ENCODE results near the gene MAST2. TPM values are rescaled to one million over a fixed set of nuclear protein-coding genes. Genes with fewer than 3 reads are reported as not detected.

Gene MAST2
- total and polyA plus RNA-seq, 4 donors, result 12.4 to 68.5 (median 49.7) TPM

DNA sequence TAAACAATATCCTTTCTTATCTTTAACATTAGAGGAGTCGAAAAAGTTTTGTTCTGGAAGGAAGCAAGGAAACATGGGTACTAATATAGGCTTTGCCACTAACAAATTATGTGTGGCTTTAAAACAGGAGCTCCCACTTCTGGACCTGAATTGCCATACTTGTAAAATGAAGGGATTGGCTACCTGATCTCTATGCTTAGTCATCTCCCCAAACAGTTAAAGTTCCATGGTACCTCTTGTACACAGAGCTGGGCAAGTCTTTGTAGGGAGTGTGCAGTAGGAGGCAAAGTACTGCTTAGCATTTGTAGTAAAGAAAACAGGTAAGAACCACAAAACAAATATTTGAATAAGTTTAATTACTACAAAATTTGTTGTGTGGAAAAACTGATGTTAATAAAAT is 81.3 kb downstream of the MAST2 start:
- no peak for ATAC-seq (ENCODE audit: low FRiP score)
- Histone ChIP-seq H3K4me3 (ENCODE audit: low read length in 2 of 2) (no peak overlapping the region), H3K27ac (ENCODE audit: low read depth in 1 of 2, low read length in 2 of 2) (no peak overlapping the region), H3K4me1 (ENCODE audit: control insufficient read depth in 1 of 2, insufficient read depth in 2 of 2, low read length in 2 of 2) (no peaks in the 10 kb centered on the region), H3K36me3 (ENCODE audit: control insufficient read depth in 1 of 2, insufficient read depth in 2 of 2, low read length in 1 of 2) (no peaks in the 10 kb centered on the region), H3K27me3 (ENCODE audit: control insufficient read depth in 1 of 2, insufficient read depth in 2 of 2, low read length in 1 of 2) (no peaks in the 10 kb centered on the region), H3K9me3 (ENCODE audit: control insufficient read depth, low read length) (no peaks in the 10 kb centered on the region)
- intact Hi-C loops (cut with DNase I), result loop anchor here (5.0 to 10.0 kb wide), 2 partner anchors 197 to 200 kb away; partner anchors contain the start of genes GPBP1L1 (in 2 of the 2) and TMEM69 (in 2 of the 2)
- DNase-seq, result no peak
- 86 to 88% methylated on average over 1 of the region's 1 CpG for WGBS, 2 donors

DNA sequence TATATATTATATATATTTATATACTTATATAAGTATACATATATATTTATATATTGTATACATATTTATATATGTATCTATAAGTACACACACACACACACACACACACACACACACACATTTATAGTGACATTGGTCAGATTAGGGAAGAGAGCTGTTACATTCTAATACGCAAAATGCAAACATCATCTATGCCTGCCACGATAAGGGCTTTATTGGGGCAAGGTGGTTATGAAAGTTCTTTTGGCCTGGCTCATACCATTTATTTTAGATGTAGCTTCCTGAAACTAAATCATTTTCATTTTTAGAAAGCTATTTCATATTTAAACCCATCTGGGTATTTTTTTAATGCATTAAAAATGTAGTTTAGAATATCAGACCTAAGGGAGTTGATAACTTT is 82.8 kb downstream of the MAST2 start:
- Histone ChIP-seq H3K36me3 (ENCODE audit: control insufficient read depth in 1 of 2, insufficient read depth in 2 of 2, low read length in 1 of 2) (no peaks in the 10 kb centered on the region), H3K4me3 (ENCODE audit: low read length in 2 of 2) (no peak overlapping the region), H3K4me1 (ENCODE audit: control insufficient read depth in 1 of 2, insufficient read depth in 2 of 2, low read length in 2 of 2) (no peaks in the 10 kb centered on the region), H3K27me3 (ENCODE audit: control insufficient read depth in 1 of 2, insufficient read depth in 2 of 2, low read length in 1 of 2) (no peaks in the 10 kb centered on the region), H3K9me3 (ENCODE audit: control insufficient read depth, low read length) (no peaks in the 10 kb centered on the region), H3K27ac (ENCODE audit: low read depth in 1 of 2, low read length in 2 of 2) (no peak overlapping the region)
- ATAC-seq (ENCODE audit: low FRiP score) (no peak), DNase-seq (no peak)
- intact Hi-C loops (cut with DNase I), result loop anchor here in 1 of 2 donors (10.0 kb wide), 1 partner anchor 201 kb away; the partner anchor contains the start of genes GPBP1L1 and TMEM69
- 53 to 61% methylated on average over 2 of the region's 2 CpGs for WGBS, 2 donors

DNA sequence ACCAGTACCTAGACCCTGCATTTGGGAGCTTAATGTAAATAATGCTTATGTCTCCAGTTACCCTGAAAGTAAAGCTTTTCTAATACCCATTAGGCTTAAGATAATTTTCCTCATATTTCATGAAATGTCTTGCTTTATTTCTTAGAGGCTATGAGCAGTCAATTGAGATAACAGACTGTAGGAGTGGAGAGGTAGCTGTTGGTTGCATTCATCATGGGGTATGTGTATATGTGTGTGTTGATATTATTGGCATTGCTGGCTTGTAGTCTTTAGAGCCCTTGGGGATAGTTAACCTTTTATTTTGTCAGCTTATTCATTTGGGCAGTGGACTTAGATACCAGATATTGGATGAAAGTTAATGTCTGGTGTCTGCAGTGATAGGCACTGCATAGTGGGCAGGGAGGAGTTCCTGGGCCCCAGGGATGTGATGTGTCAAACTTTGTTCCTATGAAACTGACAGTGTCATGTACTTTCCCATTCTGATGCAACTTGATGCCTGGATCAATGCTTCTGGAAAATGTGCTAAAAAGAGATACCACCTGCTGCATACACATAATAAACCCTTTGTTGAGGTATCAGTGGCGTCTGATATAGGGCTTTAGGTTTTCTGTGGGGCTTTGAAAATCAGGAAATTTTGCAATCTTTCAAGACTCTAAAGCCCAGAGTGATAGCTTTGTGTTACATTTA is 83.9 kb downstream of the MAST2 start:
- Histone ChIP-seq H3K4me3 (ENCODE audit: low read length in 2 of 2) (no peak overlapping the region), H3K27me3 (ENCODE audit: control insufficient read depth in 1 of 2, insufficient read depth in 2 of 2, low read length in 1 of 2) (no peaks in the 10 kb centered on the region), H3K4me1 (ENCODE audit: control insufficient read depth in 1 of 2, insufficient read depth in 2 of 2, low read length in 2 of 2) (peaks cover 0 to 3% of the 10 kb centered on the region in 2 donors), H3K9me3 (ENCODE audit: control insufficient read depth, low read length) (no peaks in the 10 kb centered on the region), H3K36me3 (ENCODE audit: control insufficient read depth in 1 of 2, insufficient read depth in 2 of 2, low read length in 1 of 2) (no peaks in the 10 kb centered on the region), H3K27ac (ENCODE audit: low read depth in 1 of 2, low read length in 2 of 2) (no peak overlapping the region)
- WGBS, 2 donors, result 97 to 100% methylated on average over 1 of the region's 1 CpG
- ATAC-seq (ENCODE audit: low FRiP score) (no peak), DNase-seq (no peak)
- intact Hi-C loops (cut with DNase I), result loop anchor here in 1 of 2 donors (10.0 kb wide), 1 partner anchor 202 kb away; the partner anchor contains the start of genes GPBP1L1 and TMEM69

DNA sequence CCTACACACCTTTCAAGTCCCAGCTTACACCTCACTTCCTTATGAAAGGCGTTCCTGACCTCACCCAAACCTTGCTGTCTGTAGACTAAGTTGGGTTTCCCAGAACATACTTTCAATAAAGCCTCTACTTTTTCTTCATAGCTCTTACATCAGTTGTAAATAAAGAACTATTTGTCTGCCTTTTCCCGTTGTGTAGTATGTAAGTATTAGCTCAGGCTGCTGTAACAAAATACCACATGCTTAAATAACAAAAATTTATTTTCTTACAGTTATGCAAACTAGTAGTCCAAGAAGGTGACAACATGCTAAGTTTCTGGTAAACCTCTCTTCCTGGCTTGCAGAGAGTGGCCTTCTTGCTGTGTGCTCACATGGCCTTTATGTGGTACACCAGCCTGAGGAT is 86.7 kb downstream of the MAST2 start:
- Histone ChIP-seq H3K27me3 (ENCODE audit: control insufficient read depth in 1 of 2, insufficient read depth in 2 of 2, low read length in 1 of 2) (no peaks in the 10 kb centered on the region), H3K9me3 (ENCODE audit: control insufficient read depth, low read length) (no peaks in the 10 kb centered on the region), H3K27ac (ENCODE audit: low read depth in 1 of 2, low read length in 2 of 2) (no peak overlapping the region), H3K4me1 (ENCODE audit: control insufficient read depth in 1 of 2, insufficient read depth in 2 of 2, low read length in 2 of 2) (peaks cover 0 to 3% of the 10 kb centered on the region in 2 donors), H3K36me3 (ENCODE audit: control insufficient read depth in 1 of 2, insufficient read depth in 2 of 2, low read length in 1 of 2) (no peaks in the 10 kb centered on the region), H3K4me3 (ENCODE audit: low read length in 2 of 2) (no peak overlapping the region)
- intact Hi-C loops (cut with DNase I), result loop anchor here in 1 of 2 donors (10.0 kb wide), 1 partner anchor 55 kb away; no protein-coding TSS in a partner anchor
- ATAC-seq (ENCODE audit: low FRiP score) (no peak), DNase-seq (no peak)
- WGBS, 2 donors, result 97 to 99% methylated on average over 2 of the region's 2 CpGs

DNA sequence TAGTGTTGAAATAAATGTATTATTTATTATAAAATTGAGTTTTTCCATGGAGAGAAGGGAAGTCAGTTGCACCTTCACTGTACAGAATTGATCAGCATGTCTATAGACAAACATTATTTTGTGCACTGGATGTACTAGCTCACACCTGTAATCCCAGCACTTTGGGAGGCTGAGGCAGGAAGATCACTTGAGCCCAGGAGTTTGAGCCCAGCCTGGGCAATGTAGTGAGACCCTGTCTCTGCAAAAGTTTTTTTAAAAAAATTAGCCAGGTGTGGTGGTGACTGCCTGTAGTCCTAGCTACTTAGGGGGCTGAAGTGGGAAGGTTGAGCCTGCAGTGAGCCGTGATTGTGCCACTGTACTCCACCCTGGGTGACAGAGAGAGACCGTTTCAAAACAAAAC is 87.7 kb downstream of the MAST2 start:
- H3K36me3 ChIP-seq (ENCODE audit: control insufficient read depth in 1 of 2, insufficient read depth in 2 of 2, low read length in 1 of 2), result no peaks in the 10 kb centered on the region
- no peak overlapping the region for H3K4me3 ChIP-seq (ENCODE audit: low read length in 2 of 2)
- no peak overlapping the region for H3K27ac ChIP-seq (ENCODE audit: low read depth in 1 of 2, low read length in 2 of 2)
- DNase-seq (no peak), ATAC-seq (ENCODE audit: low FRiP score) (no peak)
- H3K9me3 ChIP-seq (ENCODE audit: control insufficient read depth, low read length), result no peaks in the 10 kb centered on the region
- no peaks in the 10 kb centered on the region for H3K27me3 ChIP-seq (ENCODE audit: control insufficient read depth in 1 of 2, insufficient read depth in 2 of 2, low read length in 1 of 2)
- H3K4me1 ChIP-seq (ENCODE audit: control insufficient read depth in 1 of 2, insufficient read depth in 2 of 2, low read length in 2 of 2), result peaks cover 0 to 3% of the 10 kb centered on the region in 2 donors
- intact Hi-C loops (cut with DNase I), result loop anchor here in 1 of 2 donors (10.0 kb wide), 1 partner anchor 54 kb away; no protein-coding TSS in a partner anchor
- WGBS, 2 donors, result 92 to 98% methylated on average over 2 of the region's 2 CpGs

DNA sequence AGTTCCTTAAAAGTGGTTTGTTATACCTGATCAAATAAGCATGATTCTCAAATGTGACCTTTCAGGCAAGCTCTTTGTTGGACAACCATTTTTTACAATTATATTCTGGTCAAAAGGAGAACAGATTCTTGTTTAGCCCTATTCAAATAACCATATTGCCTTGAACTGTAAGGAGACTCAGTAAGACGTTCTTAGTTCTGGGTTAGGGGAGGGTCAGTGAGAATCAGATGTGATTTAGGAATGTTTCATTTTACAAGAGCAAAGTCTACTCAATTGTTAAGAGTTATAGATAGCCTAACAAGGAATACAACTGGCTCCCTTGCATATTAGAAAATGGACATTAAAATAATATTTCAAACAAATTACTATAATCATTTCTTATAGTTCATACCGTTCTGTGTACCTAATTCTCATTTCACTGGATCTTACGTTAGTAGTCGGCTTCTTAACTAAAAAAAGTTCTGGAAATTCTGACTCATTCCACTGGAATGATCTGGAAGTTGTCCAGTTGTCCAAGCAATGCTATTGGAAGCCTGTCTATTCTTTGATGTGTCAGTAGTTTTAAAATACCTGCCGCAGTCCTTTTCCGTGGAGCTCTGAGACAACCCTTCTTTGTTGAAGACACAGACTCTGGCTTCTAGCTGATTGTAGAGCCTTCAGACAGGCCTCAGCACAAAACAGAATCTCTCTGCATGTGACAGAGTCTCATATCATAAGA is 88.8 kb downstream of the MAST2 start:
- no peaks in the 10 kb centered on the region for H3K9me3 ChIP-seq (ENCODE audit: control insufficient read depth, low read length)
- no peaks in the 10 kb centered on the region for H3K27me3 ChIP-seq (ENCODE audit: control insufficient read depth in 1 of 2, insufficient read depth in 2 of 2, low read length in 1 of 2)
- H3K4me3 ChIP-seq (ENCODE audit: low read length in 2 of 2), result no peak overlapping the region
- no peaks in the 10 kb centered on the region for H3K36me3 ChIP-seq (ENCODE audit: control insufficient read depth in 1 of 2, insufficient read depth in 2 of 2, low read length in 1 of 2)
- peak overlapping the region; percentile 74 to 82 for H3K27ac ChIP-seq (ENCODE audit: low read depth in 1 of 2, low read length in 2 of 2)
- intact Hi-C loops (cut with DNase I), result loop anchor here in 1 of 2 donors (10.0 kb wide), 1 partner anchor 53 kb away; no protein-coding TSS in a partner anchor
- WGBS, 2 donors, result 1 to 5% methylated on average over 6 of the region's 6 CpGs
- peaks cover 0 to 3% of the 10 kb centered on the region in 2 donors for H3K4me1 ChIP-seq (ENCODE audit: control insufficient read depth in 1 of 2, insufficient read depth in 2 of 2, low read length in 2 of 2)
- DNase-seq (no peak), ATAC-seq (ENCODE audit: low FRiP score) (peak; percentile 54)

DNA sequence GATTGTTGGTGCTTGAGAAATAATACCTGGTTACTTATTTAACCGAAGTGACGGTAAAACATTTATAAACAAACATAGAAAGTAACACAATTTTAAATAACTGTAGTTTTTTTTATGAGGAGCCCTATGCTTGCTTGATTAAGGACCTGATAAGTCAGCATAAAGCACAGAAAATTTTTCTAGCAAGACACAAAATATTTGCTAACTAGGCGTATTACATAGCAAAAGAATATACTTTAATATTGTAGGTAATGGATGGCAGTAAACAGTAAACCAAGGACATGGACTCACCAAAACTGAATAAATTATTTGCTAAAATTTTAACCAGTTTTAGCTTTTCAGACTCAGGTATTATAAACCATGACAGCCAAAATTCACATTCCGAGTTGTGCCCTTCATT is 90.9 kb downstream of the MAST2 start:
- ATAC-seq (ENCODE audit: low FRiP score), result no peak
- WGBS, 2 donors, result 82 to 98% methylated on average over 4 of the region's 4 CpGs

DNA sequence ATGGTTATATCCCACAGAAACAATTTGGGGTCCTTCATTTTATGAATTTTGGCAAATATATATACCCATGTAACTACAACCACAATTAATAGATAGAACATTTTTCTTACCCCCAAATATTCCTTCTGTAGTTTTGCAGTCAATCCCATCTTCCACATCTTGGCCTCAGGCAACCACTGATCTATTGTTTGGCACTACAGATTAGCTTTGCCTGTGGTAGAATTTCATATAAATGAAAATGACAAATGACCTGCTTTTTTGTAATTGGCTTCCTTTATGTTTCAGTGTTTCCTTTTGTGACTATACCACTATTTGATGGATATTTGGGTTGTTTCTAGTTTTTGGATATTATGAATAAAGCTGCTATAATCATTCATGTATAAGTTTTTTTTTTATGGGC is 91.5 kb downstream of the MAST2 start:
- DNase-seq (no peak), ATAC-seq (ENCODE audit: low FRiP score) (no peak)
- Histone ChIP-seq H3K27ac (ENCODE audit: low read depth in 1 of 2, low read length in 2 of 2) (no peak overlapping the region), H3K4me3 (ENCODE audit: low read length in 2 of 2) (no peak overlapping the region), H3K36me3 (ENCODE audit: control insufficient read depth in 1 of 2, insufficient read depth in 2 of 2, low read length in 1 of 2) (no peaks in the 10 kb centered on the region), H3K4me1 (ENCODE audit: control insufficient read depth in 1 of 2, insufficient read depth in 2 of 2, low read length in 2 of 2) (peaks cover 0 to 3% of the 10 kb centered on the region in 2 donors), H3K27me3 (ENCODE audit: control insufficient read depth in 1 of 2, insufficient read depth in 2 of 2, low read length in 1 of 2) (no peaks in the 10 kb centered on the region), H3K9me3 (ENCODE audit: control insufficient read depth, low read length) (no peaks in the 10 kb centered on the region)
- intact Hi-C loops (cut with DNase I), result loop anchor here in 1 of 2 donors (10.0 kb wide), 1 partner anchor 50 kb away; no protein-coding TSS in a partner anchor

More for the DNA sequence above, 90.9 kb downstream of the MAST2 start:
- Histone ChIP-seq H3K27me3 (ENCODE audit: control insufficient read depth in 1 of 2, insufficient read depth in 2 of 2, low read length in 1 of 2) (no peaks in the 10 kb centered on the region), H3K36me3 (ENCODE audit: control insufficient read depth in 1 of 2, insufficient read depth in 2 of 2, low read length in 1 of 2) (no peaks in the 10 kb centered on the region), H3K9me3 (ENCODE audit: control insufficient read depth, low read length) (no peaks in the 10 kb centered on the region), H3K27ac (ENCODE audit: low read depth in 1 of 2, low read length in 2 of 2) (no peak overlapping the region), H3K4me1 (ENCODE audit: control insufficient read depth in 1 of 2, insufficient read depth in 2 of 2, low read length in 2 of 2) (peaks cover 0 to 3% of the 10 kb centered on the region in 2 donors), H3K4me3 (ENCODE audit: low read length in 2 of 2) (no peak overlapping the region)
- intact Hi-C loops (cut with DNase I), result loop anchor here in 1 of 2 donors (10.0 kb wide), 1 partner anchor 50 kb away; no protein-coding TSS in a partner anchor
- DNase-seq, result no peak
